Activated gamma-delta T cell treated with anti-CD3 and anti-CD28 coated beads, Interleukin-2, amount 50 U/mL, for 16 hours (primary cell): Measurements from ENCODE around the gene INTS11.

ENCODE experiments used
- DNase-seq: peaks from one replicate; pipeline ENCODE4 v3.0.0-alpha.2; 2020; ENCODE audit warnings: low read depth

Gene INTS11

GRCh38 chr1:1299686-1300351, 24.6 kb downstream of the INTS11 start:
- no peak for DNase-seq

DNA sequence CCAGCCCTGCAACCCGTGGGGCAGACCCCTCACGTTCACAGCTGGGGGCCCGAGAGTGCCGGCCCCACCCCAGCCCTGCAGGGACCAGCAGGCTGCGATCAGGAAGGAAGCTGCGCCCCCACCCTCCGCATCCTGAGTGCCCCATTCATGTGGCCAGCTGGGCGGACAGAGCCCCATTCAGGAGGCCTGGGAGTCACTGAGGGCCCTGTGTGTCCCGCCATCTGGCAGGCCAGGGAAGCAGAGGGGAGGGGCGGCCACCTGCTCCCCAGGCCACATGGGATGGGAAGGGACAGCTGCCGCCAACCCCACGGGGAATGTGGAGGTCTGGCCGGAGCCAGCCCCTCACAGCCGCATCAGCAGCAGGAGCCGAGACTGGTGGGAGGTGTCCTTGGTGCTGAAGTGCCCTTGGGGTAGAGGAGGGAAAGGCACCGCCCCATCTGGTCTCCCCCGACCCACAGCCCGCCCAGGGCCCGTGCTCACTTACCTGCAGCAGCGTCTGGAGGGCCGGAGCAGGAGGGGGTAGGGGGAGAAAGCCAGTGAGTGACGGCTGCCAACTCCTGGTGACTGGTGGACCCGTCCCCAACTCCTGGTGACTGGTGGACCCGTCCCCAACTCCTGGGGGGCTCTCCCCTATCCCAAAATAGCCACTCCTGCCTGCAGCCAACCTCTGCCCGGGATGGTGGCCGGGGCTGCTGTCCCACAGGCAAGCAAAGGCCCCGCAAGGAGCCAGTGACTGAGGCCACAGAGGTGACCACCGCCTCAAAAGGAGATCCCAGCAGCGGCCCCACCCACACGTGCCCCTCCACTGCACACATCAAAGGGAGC, 25.4 kb downstream of the INTS11 start:
- no peak for DNase-seq

- no peak for DNase-seq
Observed at GRCh38 chr1:1297802-1298424, 26.5 kb downstream of the INTS11 start.

GRCh38 chr1:1296070-1297061, 28.1 kb downstream of the INTS11 start:
- DNase-seq = no peak

GRCh38 chr1:1295154-1295923, 29.1 kb downstream of the INTS11 start:
- no peak for DNase-seq

DNA sequence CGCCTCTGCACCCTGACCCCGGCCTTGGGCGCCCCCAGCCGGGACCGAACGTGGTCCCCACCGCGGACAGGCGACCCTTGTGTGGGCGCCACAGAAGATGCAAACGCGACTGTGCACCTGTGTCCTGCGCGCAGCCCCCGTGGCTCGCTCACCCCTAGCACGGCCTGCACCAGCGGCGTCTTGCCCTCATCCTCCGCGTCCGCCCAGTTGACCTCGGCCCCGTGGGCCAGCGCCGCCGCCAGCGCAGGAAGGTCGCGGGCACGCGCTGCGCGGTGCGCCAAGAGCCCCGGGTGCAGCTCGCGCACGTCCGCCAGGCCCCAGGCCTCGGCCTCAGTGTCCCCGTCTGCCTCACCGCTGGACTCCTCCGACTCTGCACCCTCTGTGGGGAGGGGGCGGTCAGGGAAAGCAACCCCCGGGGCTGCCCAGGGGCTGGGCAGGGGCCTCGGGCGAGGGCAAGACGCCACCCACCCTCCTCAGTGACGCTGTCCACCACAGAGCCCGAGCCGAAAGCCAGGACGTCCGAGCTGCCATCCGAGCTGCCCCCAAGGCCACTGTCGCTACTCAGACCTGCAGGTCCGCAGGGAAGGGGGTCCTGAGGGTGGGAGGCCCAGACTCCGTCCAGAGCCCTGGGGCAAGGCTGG, 30.1 kb downstream of the INTS11 start:
- no peak for DNase-seq

DNA sequence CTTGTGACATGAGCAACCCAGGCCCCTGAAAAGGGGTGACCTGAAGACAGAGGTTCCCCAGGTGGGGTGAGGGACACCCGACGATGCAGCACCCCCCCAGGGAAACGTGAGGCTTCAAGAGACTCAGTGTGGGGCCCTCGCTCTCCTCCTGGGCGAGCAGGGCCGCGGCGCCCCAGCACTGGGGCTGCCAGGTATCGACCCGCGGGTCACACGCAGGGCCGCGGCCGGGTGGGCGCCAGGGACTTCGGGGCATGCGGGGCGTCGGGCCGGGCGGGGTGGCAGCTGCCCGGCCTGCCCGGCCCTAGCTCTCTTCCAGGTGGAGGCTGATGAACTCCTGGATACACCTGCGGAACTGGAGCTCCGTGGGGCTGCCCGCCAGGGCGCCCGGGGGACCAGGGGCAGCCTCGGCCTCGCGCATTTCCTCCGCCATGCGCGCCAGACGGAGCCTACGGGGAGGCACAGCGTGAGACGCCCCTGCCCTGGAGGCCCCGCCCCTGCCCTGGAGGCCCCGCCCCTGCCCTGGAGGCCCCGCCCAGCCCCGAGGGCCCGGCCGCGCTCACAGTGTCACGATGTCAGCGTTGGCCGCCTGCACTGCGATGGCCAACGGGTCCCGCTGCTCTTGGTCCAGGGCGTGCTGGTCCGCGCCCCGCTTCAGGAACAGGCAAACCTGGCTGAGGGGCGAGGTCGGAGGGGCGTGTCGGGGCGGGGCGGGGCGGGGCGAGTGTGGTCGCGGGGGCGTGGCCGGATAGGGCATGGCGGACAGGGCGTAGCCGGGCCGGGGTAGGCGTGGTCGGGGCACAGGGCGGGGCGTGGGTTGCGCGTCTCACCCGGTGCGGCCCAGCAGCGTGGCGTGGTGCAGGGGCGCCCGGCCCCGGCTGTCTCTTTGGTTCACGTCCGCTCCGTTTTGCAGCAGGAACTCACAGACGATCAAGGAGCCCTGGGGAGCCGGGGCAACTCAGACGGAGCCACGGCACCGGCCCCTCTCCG, 30.9 kb downstream of the INTS11 start:
- DNase-seq = no peak

GRCh38 chr1:1292851-1293250, 31.6 kb downstream of the INTS11 start:
- no peak for DNase-seq

GRCh38 chr1:1292442-1292779, 32.0 kb downstream of the INTS11 start:
- no peak for DNase-seq

DNA sequence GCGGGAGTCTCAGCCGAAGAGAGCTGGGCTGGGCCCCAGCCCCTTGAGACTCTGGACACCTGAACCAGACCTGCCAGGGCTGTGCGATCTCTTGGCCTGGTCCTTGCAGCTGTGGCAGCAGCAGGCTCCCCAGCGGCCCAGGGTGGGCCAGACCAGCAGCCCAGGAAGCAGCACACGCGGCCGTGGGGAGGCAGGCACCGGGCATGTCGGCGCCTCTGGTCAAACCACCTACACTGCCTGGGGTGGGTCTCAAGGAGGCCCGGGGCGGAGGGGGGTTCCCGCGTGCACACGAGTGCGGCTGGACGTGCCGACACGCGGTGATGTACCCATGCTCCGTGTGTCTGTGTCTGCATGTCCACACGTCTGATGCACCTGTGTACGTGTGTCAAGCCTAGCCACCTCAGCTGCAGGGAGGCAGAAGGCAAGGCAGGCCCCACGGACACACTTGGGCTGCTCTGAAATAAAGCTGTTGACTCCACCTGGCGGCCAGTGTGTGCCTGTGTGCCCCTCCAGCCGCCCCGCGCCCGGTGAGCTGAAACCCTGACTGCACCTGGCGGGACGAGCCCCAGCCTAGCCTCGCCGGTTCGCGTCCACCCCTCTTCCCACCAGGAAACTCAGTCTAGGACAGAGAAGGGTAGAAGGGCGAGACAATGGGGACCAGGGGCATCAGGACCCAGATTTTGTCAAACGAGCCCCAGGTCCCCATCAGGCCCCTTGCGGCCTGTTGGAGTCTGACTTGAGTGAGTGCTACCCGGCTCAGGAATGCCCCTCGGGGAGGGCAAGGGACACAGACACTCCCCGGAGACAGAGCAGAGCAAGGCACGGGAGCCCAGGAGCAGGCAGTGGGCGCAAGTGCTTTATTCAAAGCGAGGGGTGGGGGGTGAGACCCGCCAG, 32.7 kb downstream of the INTS11 start:
- peak; percentile 35 for DNase-seq

- no peak for DNase-seq
Observed at GRCh38 chr1:1291023-1291528, 33.4 kb downstream of the INTS11 start.

DNA sequence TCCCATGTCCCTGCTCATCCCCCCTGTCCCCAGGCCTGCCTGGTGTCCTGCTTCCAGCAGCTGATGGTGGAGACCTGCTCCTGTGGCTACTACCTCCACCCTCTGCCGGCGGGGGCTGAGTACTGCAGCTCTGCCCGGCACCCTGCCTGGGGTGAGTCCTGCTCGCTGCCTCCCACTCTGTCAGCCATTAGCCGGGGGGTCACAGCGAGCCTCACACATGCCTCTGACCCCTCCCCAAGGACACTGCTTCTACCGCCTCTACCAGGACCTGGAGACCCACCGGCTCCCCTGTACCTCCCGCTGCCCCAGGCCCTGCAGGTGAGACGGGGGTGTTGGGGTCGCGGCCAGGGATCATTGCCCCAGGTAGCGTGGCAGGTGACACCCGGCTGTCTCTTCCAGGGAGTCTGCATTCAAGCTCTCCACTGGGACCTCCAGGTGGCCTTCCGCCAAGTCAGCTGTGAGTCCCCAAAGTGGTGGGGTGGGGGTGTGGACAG, 34.2 kb downstream of the INTS11 start:
- DNase-seq = peak; percentile 35

DNA sequence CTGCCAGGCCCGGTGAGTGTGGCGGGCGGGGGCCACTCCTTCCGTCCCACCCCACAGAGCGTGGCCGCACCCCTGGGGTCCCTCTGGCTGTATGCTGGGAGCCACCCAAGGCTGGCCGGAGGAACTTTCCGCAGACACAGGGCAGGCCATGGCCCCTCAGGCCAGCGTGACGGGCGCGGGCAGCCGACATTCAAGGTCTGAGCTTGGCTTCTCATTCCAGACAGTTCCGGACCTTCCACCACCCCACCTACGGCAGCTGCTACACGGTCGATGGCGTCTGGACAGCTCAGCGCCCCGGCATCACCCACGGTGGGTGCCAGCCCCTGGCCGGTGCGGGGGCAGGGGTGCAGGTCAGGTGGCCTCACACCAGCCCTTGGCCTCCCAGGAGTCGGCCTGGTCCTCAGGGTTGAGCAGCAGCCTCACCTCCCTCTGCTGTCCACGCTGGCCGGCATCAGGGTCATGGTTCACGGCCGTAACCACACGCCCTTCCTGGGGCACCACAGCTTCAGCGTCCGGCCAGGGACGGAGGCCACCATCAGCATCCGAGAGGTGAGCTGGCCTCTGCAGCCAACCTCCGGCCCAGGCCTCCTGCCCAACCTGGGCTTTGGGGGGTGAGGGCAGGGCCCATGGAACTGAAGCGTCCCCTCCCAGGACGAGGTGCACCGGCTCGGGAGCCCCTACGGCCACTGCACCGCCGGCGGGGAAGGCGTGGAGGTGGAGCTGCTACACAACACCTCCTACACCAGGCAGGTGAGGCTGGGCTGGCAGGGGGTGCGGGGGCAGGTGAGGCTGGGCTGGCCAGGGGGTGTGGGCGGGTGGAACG, 37.0 kb downstream of the INTS11 start:
- DNase-seq = no peak

DNA sequence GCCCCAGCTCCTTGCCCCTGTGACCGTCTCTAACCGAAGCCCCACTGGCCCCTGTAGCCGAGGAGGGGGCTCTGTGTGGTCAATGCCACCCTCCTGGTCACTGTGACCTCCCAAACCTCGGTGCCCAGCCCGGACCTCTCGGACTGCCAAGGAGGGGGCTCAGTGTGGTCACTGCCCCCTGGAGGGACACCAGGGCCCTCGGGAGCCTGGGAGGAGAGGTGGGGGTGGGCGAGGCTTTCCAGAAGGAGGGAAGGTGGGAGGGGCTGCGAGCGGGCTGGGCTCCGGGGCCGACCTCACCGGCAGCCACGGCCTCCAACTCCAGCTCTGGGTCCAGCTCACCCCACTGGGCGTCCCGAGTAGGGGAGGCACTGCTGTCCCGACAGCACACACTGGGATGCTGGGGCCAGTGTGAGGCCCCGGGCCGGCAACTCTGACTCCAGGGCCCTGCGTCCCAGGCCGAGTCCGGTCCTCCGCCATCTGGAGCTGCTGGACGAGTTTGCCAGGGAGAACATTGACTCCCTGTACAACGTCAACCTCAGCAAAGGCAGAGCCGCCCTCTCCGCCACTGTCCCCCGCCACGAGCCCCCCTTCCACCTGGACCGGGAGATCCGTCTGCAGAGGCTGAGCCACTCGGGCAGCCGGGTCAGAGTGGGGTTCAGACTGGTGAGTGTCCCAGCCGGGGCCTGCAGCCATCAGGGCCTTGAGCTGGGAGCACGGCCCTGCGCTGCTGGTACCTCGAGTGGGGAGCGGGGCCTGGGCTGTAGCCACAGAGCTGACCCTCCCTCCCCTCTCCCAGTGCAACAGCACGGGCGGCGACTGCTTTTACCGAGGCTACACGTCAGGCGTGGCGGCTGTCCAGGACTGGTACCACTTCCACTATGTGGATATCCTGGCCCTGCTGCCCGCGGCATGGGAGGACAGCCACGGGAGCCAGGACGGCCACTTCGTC, 37.9 kb downstream of the INTS11 start:
- no peak for DNase-seq

GRCh38 chr1:1285611-1286311, 38.7 kb downstream of the INTS11 start:
- DNase-seq = no peak
